Activated CD8-positive, alpha-beta memory T cell treated with anti-CD3 and anti-CD28 coated beads, Interleukin-2, amount 50 U/mL, for 1 hour (primary cell): Measurements from ENCODE around the gene CNTN1.

ENCODE experiments used
- DNase-seq: peaks from one replicate; pipeline ENCODE4 v3.0.0-alpha.2; 2020; ENCODE audit errors: extremely low read depth

CNTN1 gene

GRCh38 chr12:40837891-40838429, 145.7 kb downstream of the CNTN1 start:
- DNase-seq, result no peak

- DNase-seq, result no peak
These were observed 151.3 kb downstream of the CNTN1 start for GRCh38 chr12:40843495-40843894.

GRCh38 chr12:40853221-40853620, 161.0 kb downstream of the CNTN1 start:
- DNase-seq, result no peak

- no peak for DNase-seq
These were observed 162.4 kb downstream of the CNTN1 start for GRCh38 chr12:40854604-40855003.

GRCh38 chr12:40864891-40865290, 172.7 kb downstream of the CNTN1 start:
- DNase-seq, result no peak

GRCh38 chr12:40870981-40871380, 178.7 kb downstream of the CNTN1 start:
- no peak for DNase-seq

- no peak for DNase-seq
These were observed 182.6 kb downstream of the CNTN1 start for GRCh38 chr12:40874868-40875267.

- no peak for DNase-seq
These were observed 197.1 kb downstream of the CNTN1 start for GRCh38 chr12:40889329-40889728.

- no peak for DNase-seq
These were observed 200.3 kb downstream of the CNTN1 start for GRCh38 chr12:40892528-40892927.

GRCh38 chr12:40898505-40898904, 206.3 kb downstream of the CNTN1 start:
- DNase-seq, result no peak

GRCh38 chr12:40903040-40903439, 210.8 kb downstream of the CNTN1 start:
- no peak for DNase-seq

- DNase-seq, result no peak
These were observed 214.9 kb downstream of the CNTN1 start for GRCh38 chr12:40907115-40907527.

GRCh38 chr12:40911676-40912075, 219.4 kb downstream of the CNTN1 start:
- no peak for DNase-seq

GRCh38 chr12:40915172-40915571, 222.9 kb downstream of the CNTN1 start:
- no peak for DNase-seq

- DNase-seq, result no peak
These were observed 225.3 kb downstream of the CNTN1 start for GRCh38 chr12:40917561-40917960.

- no peak for DNase-seq
These were observed 229.4 kb downstream of the CNTN1 start for GRCh38 chr12:40921563-40922163.

GRCh38 chr12:40937891-40938290, 245.7 kb downstream of the CNTN1 start:
- DNase-seq, result no peak

- no peak for DNase-seq
These were observed 250.1 kb downstream of the CNTN1 start for GRCh38 chr12:40942326-40942725.

- DNase-seq, result no peak
These were observed 253.5 kb downstream of the CNTN1 start for GRCh38 chr12:40945772-40946171.

- DNase-seq, result no peak
These were observed 254.5 kb downstream of the CNTN1 start for GRCh38 chr12:40946612-40947194.

GRCh38 chr12:40947797-40948196, 255.6 kb downstream of the CNTN1 start:
- DNase-seq, result no peak

GRCh38 chr12:40953076-40953475, 260.8 kb downstream of the CNTN1 start:
- DNase-seq, result no peak

- no peak for DNase-seq
These were observed 265.2 kb downstream of the CNTN1 start for GRCh38 chr12:40957417-40957816.

- no peak for DNase-seq
These were observed 266.8 kb downstream of the CNTN1 start for GRCh38 chr12:40959041-40959440.
